Astrocyte (in vitro differentiated cells and primary cell): Measurements from ENCODE around the gene ASPSCR1. TPM values are rescaled to one million over a fixed set of nuclear protein-coding genes. Genes with fewer than 3 reads are reported as not detected.

Source experiments
- DNase-seq: peaks from one replicate; pipeline ENCODE4 v3.0.0-alpha.2; 2010; ENCODE audit warnings: low read depth
- FAIRE-seq: peaks from 2 replicates; lab custom pipeline; 2011; peaks lifted over from hg19 to GRCh38; lab: Jason Lieb, UNC
- H2AFZ ChIP-seq: 2 replicates; pipeline ENCODE4 v1.6.0; 2012; ENCODE audit warnings: low read depth, low read length, inconsistent platforms
- H3K27ac ChIP-seq: 2 replicates; pipeline ENCODE4 v1.5.1; 2011; ENCODE audit warnings: low read depth, low read length, inconsistent platforms
- H3K27me3 ChIP-seq: 2 replicates; pipeline ENCODE4 v1.6.0; 2011; ENCODE audit warnings: low read length, inconsistent platforms; ENCODE audit not compliant: insufficient read depth
- H3K36me3 ChIP-seq: 2 replicates; pipeline ENCODE4 v1.5.1; 2011; ENCODE audit warnings: low read length, inconsistent platforms; ENCODE audit not compliant: insufficient read depth
- H3K4me1 ChIP-seq: 2 replicates; pipeline ENCODE4 v1.5.1; 2011; ENCODE audit warnings: low read length, inconsistent platforms; ENCODE audit not compliant: insufficient read depth
- H3K4me2 ChIP-seq: 2 replicates; pipeline ENCODE4 v1.6.0; 2012; ENCODE audit warnings: low read length, inconsistent platforms
- H3K4me3 ChIP-seq: 2 replicates; pipeline ENCODE4 v1.5.1; 2011; ENCODE audit warnings: low read depth, mild to moderate bottlenecking, low read length, inconsistent platforms; ENCODE audit not compliant: insufficient read depth
- H3K79me2 ChIP-seq: 2 replicates; pipeline ENCODE4 v1.6.0; 2012; ENCODE audit warnings: mild to moderate bottlenecking, low read length, inconsistent platforms; ENCODE audit not compliant: insufficient read depth
- H3K9ac ChIP-seq: 2 replicates; pipeline ENCODE4 v1.6.0; 2012; ENCODE audit warnings: mild to moderate bottlenecking, low read length, inconsistent platforms
- H3K9me3 ChIP-seq: 2 replicates; pipeline ENCODE4 v1.5.1; 2012; ENCODE audit warnings: low read depth, mild to moderate bottlenecking, low read length, inconsistent platforms; ENCODE audit not compliant: insufficient read depth
- H4K20me1 ChIP-seq: 2 replicates; pipeline ENCODE4 v1.6.0; 2012; ENCODE audit warnings: low read length, inconsistent platforms; ENCODE audit not compliant: insufficient read depth
- H3K27ac Mint-ChIP-seq: one replicate; pipeline ENCODE4 v1.8.0; 2021; ENCODE audit warnings: mild to moderate bottlenecking, mixed read lengths; ENCODE audit not compliant: unreplicated experiment
- H3K27me3 Mint-ChIP-seq: one replicate; pipeline ENCODE4 v1.8.0; 2021; ENCODE audit warnings: low read depth, mixed read lengths; ENCODE audit not compliant: unreplicated experiment
- H3K36me3 Mint-ChIP-seq: one replicate; pipeline ENCODE4 v1.8.0; 2021; ENCODE audit warnings: low read depth, mixed read lengths; ENCODE audit not compliant: unreplicated experiment
- H3K4me1 Mint-ChIP-seq: one replicate; pipeline ENCODE4 v1.8.0; 2021; ENCODE audit warnings: low read depth, mixed read lengths; ENCODE audit not compliant: unreplicated experiment
- H3K4me3 Mint-ChIP-seq: one replicate; pipeline ENCODE4 v1.8.0; 2021; ENCODE audit warnings: mild to moderate bottlenecking, moderate library complexity, mixed read lengths; ENCODE audit not compliant: unreplicated experiment
- H3K9me3 Mint-ChIP-seq: one replicate; pipeline ENCODE4 v1.8.0; 2021; ENCODE audit warnings: mild to moderate bottlenecking, mixed read lengths; ENCODE audit not compliant: unreplicated experiment
- CTCF ChIP-seq: IDR thresholded peaks from 2 replicates; pipeline ENCODE4 v1.5.1; 2011; ENCODE audit warnings: low read depth, mild to moderate bottlenecking, inconsistent platforms, low read length, moderate library complexity; ENCODE audit not compliant: insufficient read depth
- EZH2 ChIP-seq: IDR thresholded peaks from 2 replicates; pipeline ENCODE4 v1.6.1; 2012; ENCODE audit warnings: mild to moderate bottlenecking, low read length, inconsistent platforms; ENCODE audit not compliant: insufficient read depth
- total RNA-seq: library from RNA; stranded (reverse); gene quantifications from 2 replicates; pipeline ENCODE4 v1.2.1, GENCODE V29; 2021

The ASPSCR1 gene
- total RNA-seq, 1 donor from 2014 or later: 25.5 TPM

- Histone ChIP-seq H3K4me2 (no peak overlapping the region), H3K36me3 (no peaks in the 10 kb centered on the region), H3K27ac (no peak overlapping the region), H3K4me1 (peaks cover 12% of the 10 kb centered on the region), H3K9me3 (no peaks in the 10 kb centered on the region), H4K20me1 (no peaks in the 10 kb centered on the region), H3K27me3 (no peaks in the 10 kb centered on the region), H2AFZ (no peak overlapping the region), H3K79me2 (no peaks in the 10 kb centered on the region), H3K9ac (no peak overlapping the region), H3K4me3 (no peak overlapping the region)
- Mint-ChIP-seq H3K9me3 (no peaks in the 10 kb centered on the region), H3K4me1 (no peaks in the 10 kb centered on the region), H3K27me3 (no peaks in the 10 kb centered on the region), H3K4me3 (no peak overlapping the region), H3K27ac (no peak overlapping the region), H3K36me3 (no peaks in the 10 kb centered on the region)
- FAIRE-seq: no peak
- no peak for DNase-seq
- TF ChIP-seq EZH2: no peak
- no peak for TF ChIP-seq CTCF
Measured at GRCh38 chr17:82011617-82012187, 34.3 kb downstream of the ASPSCR1 start.

GRCh38 chr17:82012261-82012639, 34.8 kb downstream of the ASPSCR1 start:
- TF ChIP-seq CTCF: no peak
- TF ChIP-seq EZH2: no peak
- DNase-seq (no peak), FAIRE-seq (no peak)
- no peak overlapping the region for H2AFZ ChIP-seq
- Mint-ChIP-seq H3K4me1 (no peaks in the 10 kb centered on the region), H3K9me3 (no peaks in the 10 kb centered on the region), H3K27ac (no peak overlapping the region), H3K4me3 (no peak overlapping the region), H3K36me3 (no peaks in the 10 kb centered on the region), H3K27me3 (no peaks in the 10 kb centered on the region)
- no peaks in the 10 kb centered on the region for H3K9me3 ChIP-seq
- H3K27ac ChIP-seq: no peak overlapping the region
- H3K4me1 ChIP-seq: peaks cover 7% of the 10 kb centered on the region
- H4K20me1 ChIP-seq: no peaks in the 10 kb centered on the region
- H3K79me2 ChIP-seq: no peaks in the 10 kb centered on the region
- no peaks in the 10 kb centered on the region for H3K36me3 ChIP-seq
- H3K4me2 ChIP-seq: no peak overlapping the region
- H3K9ac ChIP-seq: no peak overlapping the region
- no peaks in the 10 kb centered on the region for H3K27me3 ChIP-seq
- H3K4me3 ChIP-seq: no peak overlapping the region

- Mint-ChIP-seq H3K4me1 (no peaks in the 10 kb centered on the region), H3K27ac (no peak overlapping the region), H3K27me3 (no peaks in the 10 kb centered on the region), H3K4me3 (no peak overlapping the region), H3K9me3 (no peaks in the 10 kb centered on the region), H3K36me3 (no peaks in the 10 kb centered on the region)
- no peak for FAIRE-seq
- H4K20me1 ChIP-seq: no peaks in the 10 kb centered on the region
- TF ChIP-seq EZH2 (no peak), CTCF (no peak)
- peaks cover 1% of the 10 kb centered on the region for H3K4me1 ChIP-seq
- no peaks in the 10 kb centered on the region for H3K79me2 ChIP-seq
- no peak overlapping the region for H3K4me2 ChIP-seq
- no peaks in the 10 kb centered on the region for H3K27me3 ChIP-seq
- no peak overlapping the region for H3K27ac ChIP-seq
- H3K9ac ChIP-seq: no peak overlapping the region
- H3K9me3 ChIP-seq: no peaks in the 10 kb centered on the region
- H2AFZ ChIP-seq: no peak overlapping the region
- no peak for DNase-seq
- no peaks in the 10 kb centered on the region for H3K36me3 ChIP-seq
- no peak overlapping the region for H3K4me3 ChIP-seq
Measured at GRCh38 chr17:82012640-82013295, 35.3 kb downstream of the ASPSCR1 start.
